Body of pancreas (tissue), 4 donors: ENCODE results near the gene SLC9A1. TPM values are rescaled to one million over a fixed set of nuclear protein-coding genes. Genes with fewer than 3 reads are reported as not detected.

Source experiments
- ATAC-seq: fragments of 150-250 bp; one replicate; pipeline ENCODE4 v1.9.1; 2016
- DNase-seq, 4 donors: peaks; one replicate each; pipeline ENCODE4 v3.0.0-alpha.2; 2019
- H3K27ac ChIP-seq, 4 donors: fragments of 200-600 bp; sonication (generic); 1 replicate in 3 of 4; 2 replicates in 1 of 4; pipeline versions ENCODE4 v1.5.1 to v1.6.1; 2016 to 2019; ENCODE audit warnings: mild to moderate bottlenecking in 1 of 4, mixed read lengths in 1 of 4, moderate library complexity in 1 of 4
- H3K27me3 ChIP-seq, 2 donors: fragments of 200-600 bp; sonication (generic); one replicate each; pipeline ENCODE4 v1.6.0; 2016; ENCODE audit warnings: mild to moderate bottlenecking in 1 of 2
- H3K36me3 ChIP-seq, 2 donors: fragments of 200-600 bp; sonication (generic); replicated peaks in 1 of 2; 2 replicates each; pipeline ENCODE4 v1.5.1; 2016; ENCODE audit warnings: low read depth in 2 of 2; ENCODE audit not compliant: insufficient read depth in 1 of 2
- H3K4me1 ChIP-seq: fragments of 200-600 bp; sonication (generic); one replicate; pipeline ENCODE4 v1.6.0; 2016
- H3K4me3 ChIP-seq, 2 donors: fragments of 200-600 bp; sonication (generic); 1 replicate in 1 of 2; 2 replicates in 1 of 2; pipeline ENCODE4 v1.5.1; 2016 to 2019
- H3K9me3 ChIP-seq, 3 donors: fragments of 200-600 bp; sonication (generic); 1 replicate in 2 of 3; 2 replicates in 1 of 3; pipeline ENCODE4 v1.5.1; 2016
- POLR2A ChIP-seq, 3 donors: fragments of 450-650 bp; IDR thresholded peaks; one replicate each; pipeline ENCODE4 v1.6.1; 2016; ENCODE audit warnings: antibody characterized with exemption in 3 of 3, mild to moderate bottlenecking in 2 of 3
- WGBS, 2 donors: methylation state at CpG; one replicate each; pipeline ENCODE4 v1.1.5; 2017; 5-methylcytosine and 5-hydroxymethylcytosine counted together
- intact Hi-C: fragments of 100-400 bp; cut with DNase I; formaldehyde crosslinking; loops from one replicate; pipeline ENCODE4 v1.15.1; 2023
- total RNA-seq, 2 donors: library from RNA; depleted of rRNA; stranded (reverse); fragments of >200 nt; gene quantifications; one replicate each; pipeline ENCODE4 v1.1.0, GENCODE V29; 2016
- TF ChIP-seq, protein P1 (sequence below), 7 experiments: fragments of 450-650 bp in 4 of 7; fragments of 200-600 bp in 3 of 7; sonication (generic) in 3 of 7; IDR thresholded peaks; one replicate each; pipeline ENCODE4 v1.5.1; 2016 to 2019; ENCODE audit warnings: antibody characterized with exemption in 7 of 7

The SLC9A1 gene
- total RNA-seq, 2 donors from 2014 or later: 6.9 to 7.8 TPM

DNA sequence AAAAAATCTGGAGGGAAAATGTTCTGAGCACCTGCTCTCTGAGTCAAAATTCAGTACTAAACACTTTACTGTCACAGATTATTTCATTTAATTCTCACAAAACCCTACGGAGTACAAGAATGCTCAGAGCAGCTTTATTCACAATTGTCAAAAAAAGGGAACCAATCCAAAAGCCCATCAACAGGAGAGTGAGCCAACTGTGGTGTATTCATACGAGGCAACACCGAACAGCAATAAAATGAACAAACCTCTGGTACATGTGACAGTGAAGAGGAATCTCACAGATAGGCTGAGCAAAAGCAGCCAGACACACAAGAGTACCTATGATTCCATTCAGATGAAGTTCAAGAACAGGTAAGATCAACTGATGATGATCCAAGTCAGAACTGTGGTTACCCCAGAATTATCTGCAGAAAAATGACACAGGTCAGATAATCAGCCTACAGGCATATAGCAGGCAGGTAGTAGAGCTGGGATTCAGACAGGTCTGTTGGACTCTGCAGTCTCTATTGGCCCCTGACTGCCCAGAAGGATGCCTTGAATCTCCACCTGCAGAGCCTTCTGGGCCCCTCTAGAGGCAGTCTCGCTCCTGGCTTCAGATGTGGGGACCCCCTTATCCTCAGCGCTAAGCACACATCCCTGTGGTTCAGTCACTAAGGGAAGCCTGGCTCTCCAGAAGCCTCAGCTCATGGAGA lies 19.2 kb downstream of the SLC9A1 start:
- intact Hi-C loops: no loop called here
- Histone ChIP-seq H3K36me3 (no peaks in the 10 kb centered on the region), H3K4me1 (peaks cover 3% of the 10 kb centered on the region), H3K9me3 (no peaks in the 10 kb centered on the region), H3K27ac (no peak overlapping the region), H3K4me3 (no peak overlapping the region), H3K27me3 (no peaks in the 10 kb centered on the region)
- ATAC-seq (no peak), DNase-seq (no peak)
- no peak for TF ChIP-seq POLR2A (IDR thresholded peaks at IDR 0.05)
- TF ChIP-seq, protein P1, sequence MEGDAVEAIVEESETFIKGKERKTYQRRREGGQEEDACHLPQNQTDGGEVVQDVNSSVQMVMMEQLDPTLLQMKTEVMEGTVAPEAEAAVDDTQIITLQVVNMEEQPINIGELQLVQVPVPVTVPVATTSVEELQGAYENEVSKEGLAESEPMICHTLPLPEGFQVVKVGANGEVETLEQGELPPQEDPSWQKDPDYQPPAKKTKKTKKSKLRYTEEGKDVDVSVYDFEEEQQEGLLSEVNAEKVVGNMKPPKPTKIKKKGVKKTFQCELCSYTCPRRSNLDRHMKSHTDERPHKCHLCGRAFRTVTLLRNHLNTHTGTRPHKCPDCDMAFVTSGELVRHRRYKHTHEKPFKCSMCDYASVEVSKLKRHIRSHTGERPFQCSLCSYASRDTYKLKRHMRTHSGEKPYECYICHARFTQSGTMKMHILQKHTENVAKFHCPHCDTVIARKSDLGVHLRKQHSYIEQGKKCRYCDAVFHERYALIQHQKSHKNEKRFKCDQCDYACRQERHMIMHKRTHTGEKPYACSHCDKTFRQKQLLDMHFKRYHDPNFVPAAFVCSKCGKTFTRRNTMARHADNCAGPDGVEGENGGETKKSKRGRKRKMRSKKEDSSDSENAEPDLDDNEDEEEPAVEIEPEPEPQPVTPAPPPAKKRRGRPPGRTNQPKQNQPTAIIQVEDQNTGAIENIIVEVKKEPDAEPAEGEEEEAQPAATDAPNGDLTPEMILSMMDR (IDR thresholded peaks at IDR 0.05): no peak
- 64 to 86% methylated on average over 4 to 5 of the region's 5 CpGs for WGBS, 2 donors

DNA sequence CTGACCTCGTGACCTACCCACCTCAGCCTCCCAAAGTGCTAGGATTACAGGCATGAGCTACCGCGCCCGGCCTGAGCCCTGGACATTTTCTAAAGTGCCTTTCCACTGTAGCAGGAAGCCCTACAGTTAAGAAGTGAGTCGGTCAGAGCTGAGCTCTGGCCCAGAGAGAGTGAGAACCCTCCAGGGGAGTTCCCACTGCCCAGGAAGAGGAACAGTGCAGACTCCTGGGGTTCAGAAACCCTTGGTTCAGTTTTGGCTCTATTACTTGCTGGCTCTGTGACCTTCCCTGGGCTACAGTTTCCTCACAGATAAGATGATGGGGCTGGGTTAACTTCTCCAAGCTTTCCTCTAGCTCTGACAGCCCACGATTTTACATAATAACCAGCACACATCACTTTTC lies 20.9 kb downstream of the SLC9A1 start:
- no peak for TF ChIP-seq POLR2A (IDR thresholded peaks at IDR 0.05)
- TF ChIP-seq, protein P1 (IDR thresholded peaks at IDR 0.05): no peak
- intact Hi-C loops: no loop called here
- 82 to 87% methylated on average over 4 to 6 of the region's 6 CpGs for WGBS, 2 donors
- no peaks in the 10 kb centered on the region for H3K9me3 ChIP-seq
- no peaks in the 10 kb centered on the region for H3K27me3 ChIP-seq
- H3K36me3 ChIP-seq: no peaks in the 10 kb centered on the region
- H3K4me3 ChIP-seq: no peak overlapping the region
- DNase-seq (no peak), ATAC-seq (no peak)
- peaks cover 4% of the 10 kb centered on the region for H3K4me1 ChIP-seq
- H3K27ac ChIP-seq: no peak overlapping the region

DNA sequence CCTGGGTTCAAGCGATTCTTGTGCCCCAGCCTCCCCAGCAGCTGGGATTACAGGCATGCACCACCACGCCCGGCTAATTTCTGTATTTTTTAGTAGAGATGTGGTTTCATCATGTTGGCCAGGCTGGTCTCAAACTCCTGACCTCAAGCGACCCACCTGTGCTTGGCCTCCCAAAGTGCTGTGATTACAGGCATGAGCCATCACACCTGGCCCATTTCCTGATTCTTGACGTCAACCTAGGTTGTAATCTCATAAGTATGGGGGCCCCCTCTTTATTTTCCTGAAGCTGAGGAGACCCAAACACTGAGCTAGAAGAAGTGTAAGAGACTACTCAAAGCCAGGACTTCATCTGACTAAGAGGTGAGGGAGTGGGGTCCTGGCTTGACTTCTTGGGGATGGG lies 21.8 kb downstream of the SLC9A1 start:
- no peak for TF ChIP-seq POLR2A (IDR thresholded peaks at IDR 0.05)
- TF ChIP-seq, protein P1 (IDR thresholded peaks at IDR 0.05): no peak
- H3K36me3 ChIP-seq: no peaks in the 10 kb centered on the region
- H3K27ac ChIP-seq: no peak overlapping the region
- H3K4me3 ChIP-seq: no peak overlapping the region
- DNase-seq (no peak), ATAC-seq (no peak)
- intact Hi-C loops: no loop called here
- no peaks in the 10 kb centered on the region for H3K9me3 ChIP-seq
- H3K4me1 ChIP-seq: peaks cover 4% of the 10 kb centered on the region
- WGBS, 2 donors: 78 to 90% methylated on average over 5 of the region's 5 CpGs
- no peaks in the 10 kb centered on the region for H3K27me3 ChIP-seq

DNA sequence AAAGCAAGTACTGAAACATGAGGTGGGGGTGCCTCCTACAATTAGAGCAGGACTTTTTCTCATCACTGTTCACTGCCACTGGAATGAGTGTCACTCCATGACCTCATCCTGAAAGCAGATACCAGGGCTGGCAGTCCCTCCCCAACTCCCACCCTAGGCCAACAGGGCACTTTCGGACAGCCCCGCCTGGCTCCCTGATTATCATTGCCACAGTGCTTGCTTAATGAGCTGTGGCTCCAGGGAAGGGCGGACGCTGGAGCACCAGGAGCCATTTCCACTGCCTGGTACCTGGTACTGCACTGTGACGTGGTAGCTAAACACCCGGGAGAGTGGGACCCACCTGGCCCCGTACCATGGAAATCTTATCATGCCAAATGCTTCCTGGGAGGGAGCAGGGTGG lies 22.3 kb downstream of the SLC9A1 start:
- Histone ChIP-seq H3K4me1 (peaks cover 4% of the 10 kb centered on the region), H3K27me3 (no peaks in the 10 kb centered on the region), H3K36me3 (no peaks in the 10 kb centered on the region), H3K4me3 (no peak overlapping the region), H3K27ac (no peak overlapping the region), H3K9me3 (no peaks in the 10 kb centered on the region)
- no peak for TF ChIP-seq POLR2A (IDR thresholded peaks at IDR 0.05)
- TF ChIP-seq, protein P1 (IDR thresholded peaks at IDR 0.05): no peak
- DNase-seq (no peak), ATAC-seq (no peak)
- 69 to 85% methylated on average over 6 to 7 of the region's 7 CpGs for WGBS, 2 donors
- intact Hi-C loops: no loop called here

DNA sequence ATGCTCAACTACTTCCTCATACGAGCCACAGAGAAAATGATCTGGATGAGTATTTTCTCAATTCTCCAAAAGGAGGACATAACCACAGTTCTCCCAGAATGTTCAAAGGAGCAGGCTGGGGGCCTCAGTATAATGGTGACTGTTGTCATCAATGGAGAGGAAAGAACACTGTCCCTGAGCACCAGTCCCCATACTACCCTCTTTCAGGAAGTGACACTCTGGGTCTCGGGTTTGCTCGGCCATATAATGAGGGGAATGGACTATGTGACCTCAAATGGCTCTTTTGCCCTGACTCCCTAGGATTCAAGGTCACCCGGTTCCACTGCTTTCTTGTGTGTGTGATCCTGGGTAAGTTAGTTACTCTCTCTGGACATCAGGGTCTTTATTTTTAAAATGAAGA lies 22.8 kb downstream of the SLC9A1 start:
- peaks cover 4% of the 10 kb centered on the region for H3K4me1 ChIP-seq
- no peaks in the 10 kb centered on the region for H3K27me3 ChIP-seq
- no peaks in the 10 kb centered on the region for H3K9me3 ChIP-seq
- DNase-seq (no peak), ATAC-seq (no peak)
- 60 to 88% methylated on average over 2 to 4 of the region's 4 CpGs for WGBS, 2 donors
- H3K27ac ChIP-seq: no peak overlapping the region
- no peak for TF ChIP-seq POLR2A (IDR thresholded peaks at IDR 0.05)
- TF ChIP-seq, protein P1 (IDR thresholded peaks at IDR 0.05): no peak
- H3K4me3 ChIP-seq: no peak overlapping the region
- no peaks in the 10 kb centered on the region for H3K36me3 ChIP-seq
- intact Hi-C loops: no loop called here
